Activated naive CD4-positive, alpha-beta T cell treated with Interleukin-2 at 50 U/mL for 16 hours (primary cell): ENCODE measurements around the gene CARD11.
A peak's percentile ranks its signal among the peaks of the same experiment; 100 is the strongest.

Experiments used
- DNase-seq: peaks from one replicate; pipeline ENCODE4 v3.0.0-alpha.2; 2020

CARD11 gene

DNA sequence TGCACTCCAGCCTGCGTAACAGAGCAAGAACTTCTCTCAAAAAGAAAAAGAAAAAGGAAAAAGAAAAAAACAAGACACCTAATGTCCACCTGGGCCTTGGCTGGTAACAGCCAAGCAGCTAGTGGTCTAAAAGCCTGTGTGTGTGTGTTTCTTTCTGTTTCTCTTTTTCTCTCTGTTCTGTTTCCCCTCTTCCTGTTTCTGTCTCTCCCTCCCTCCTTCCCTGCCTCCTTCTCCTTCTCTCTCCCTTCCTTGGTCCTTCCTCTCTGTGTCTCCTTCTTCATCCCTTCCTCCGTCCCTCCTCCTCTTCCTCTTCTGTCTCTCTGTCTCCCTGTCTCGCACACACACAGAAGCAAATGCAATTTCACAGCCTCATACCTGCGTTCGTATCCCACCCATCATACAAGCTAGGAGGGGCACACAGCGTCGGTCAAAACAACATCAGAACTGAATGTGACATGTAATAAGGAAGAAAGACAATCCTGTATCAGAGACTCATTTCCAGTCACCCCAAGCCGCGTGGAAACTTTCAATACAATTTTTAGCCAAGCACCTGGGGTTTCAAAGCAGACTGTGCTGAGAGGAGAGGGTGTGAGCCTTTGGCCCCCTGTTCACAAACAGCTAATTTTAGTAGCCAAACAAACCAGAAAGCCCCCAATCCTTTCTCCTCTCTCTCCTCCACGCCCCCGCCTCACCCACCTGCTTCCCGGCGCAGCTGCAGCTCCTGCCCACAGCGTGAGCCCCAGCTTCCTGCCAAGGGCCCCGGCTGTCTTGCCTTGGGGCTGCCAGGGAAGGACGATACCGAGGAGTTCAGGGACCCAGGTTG, 149.3 kb downstream of the CARD11 start:
- peak; percentile 50 for DNase-seq

DNA sequence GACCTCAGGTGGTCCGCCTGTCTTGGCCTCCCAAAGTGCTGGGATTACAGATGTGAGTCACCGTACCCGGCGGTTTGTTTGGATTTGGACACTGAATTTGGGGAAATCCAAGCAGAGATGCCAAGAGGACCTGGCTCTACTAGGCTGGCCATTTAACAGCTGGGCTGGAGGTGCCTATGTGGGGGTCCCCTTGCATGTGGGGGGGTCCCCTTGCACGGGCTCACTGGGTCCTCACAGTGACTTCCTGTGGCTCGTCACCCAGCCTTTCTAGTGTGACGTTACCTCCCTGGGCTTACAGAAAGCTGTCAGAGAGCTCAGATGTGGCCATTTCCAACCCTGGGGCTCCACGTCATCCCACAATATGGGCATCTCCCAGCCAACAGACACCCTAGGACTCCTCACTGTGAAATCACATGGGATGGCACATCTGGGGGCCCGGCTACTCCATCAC, 150.2 kb downstream of the CARD11 start:
- DNase-seq: no peak

DNA sequence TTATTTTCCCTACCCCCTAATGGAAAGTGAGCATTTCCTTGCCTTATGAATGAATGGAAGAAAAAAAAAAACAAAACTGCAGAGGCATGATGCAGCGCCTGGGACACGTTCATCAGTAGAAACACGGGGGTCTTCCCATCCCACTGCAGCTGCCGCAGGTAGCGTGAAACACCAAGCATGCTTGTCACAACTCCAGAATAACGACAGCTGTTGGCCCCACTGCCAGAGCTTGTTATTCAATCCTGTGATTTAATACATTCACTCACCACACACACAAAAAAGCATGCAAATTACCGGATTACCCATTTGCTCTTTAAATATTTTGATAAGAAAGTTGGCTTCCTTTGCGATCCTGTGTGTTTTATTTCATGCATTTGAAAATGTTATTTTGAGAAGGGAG, 151.1 kb downstream of the CARD11 start:
- DNase-seq: no peak

DNA sequence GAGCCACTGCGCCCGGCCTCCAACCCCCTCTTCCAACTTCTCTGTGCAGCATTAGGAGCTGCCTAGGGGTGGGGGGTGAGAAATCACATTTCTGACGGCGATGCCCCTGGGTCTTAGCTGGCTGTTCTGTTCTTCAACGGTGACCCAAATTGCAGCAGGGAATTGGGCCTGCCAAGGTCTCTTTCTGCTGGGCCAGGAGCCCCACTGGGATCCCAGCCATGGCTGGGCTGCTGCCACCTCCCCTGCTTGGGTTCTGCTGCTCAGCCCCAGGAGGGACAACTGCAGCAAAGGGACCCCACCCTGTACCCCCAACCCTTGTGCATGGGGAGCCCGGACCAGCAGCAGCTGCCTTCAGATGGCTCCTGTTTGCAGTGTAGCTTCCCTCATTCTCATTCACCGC, 155.9 kb downstream of the CARD11 start:
- DNase-seq: no peak

DNA sequence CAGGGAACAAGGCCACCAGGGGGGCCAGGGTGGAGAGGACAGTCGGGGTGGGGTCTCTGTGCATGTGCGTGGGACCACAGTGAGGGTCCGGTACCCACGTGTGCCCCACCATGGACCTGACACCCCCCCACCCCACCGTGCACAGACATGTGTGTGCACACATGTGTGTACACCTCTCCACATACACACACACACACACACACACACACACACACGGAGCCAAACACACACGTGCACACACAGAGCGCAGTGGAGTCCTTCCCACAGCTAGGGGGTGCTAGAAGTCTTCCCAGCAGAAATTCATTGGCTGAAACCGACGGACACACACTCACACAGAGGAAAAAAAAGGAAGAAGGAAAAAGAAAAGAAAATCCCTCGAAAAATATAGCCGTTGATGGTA, 156.8 kb downstream of the CARD11 start:
- peak; percentile 49 for DNase-seq

DNA sequence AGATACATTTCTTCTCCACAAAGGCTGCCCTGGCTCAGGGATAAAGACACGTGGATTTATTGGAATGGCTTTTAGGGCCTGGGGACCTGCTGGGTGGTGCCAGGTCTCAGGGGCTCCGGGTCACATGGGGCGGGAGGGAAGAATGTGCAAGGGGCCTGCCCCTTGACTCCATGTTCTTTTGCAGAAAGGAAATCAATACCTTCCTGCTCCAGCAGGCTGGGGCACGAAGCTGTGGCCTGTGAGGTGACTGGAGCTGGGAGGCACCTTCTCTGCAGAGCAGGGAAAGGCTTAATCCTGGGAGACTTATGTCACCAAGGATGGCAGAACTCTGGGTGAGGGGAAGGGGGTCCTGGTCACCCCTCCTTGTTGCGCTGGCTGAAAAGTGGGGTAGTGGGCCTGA, 157.3 kb downstream of the CARD11 start:
- no peak for DNase-seq

DNA sequence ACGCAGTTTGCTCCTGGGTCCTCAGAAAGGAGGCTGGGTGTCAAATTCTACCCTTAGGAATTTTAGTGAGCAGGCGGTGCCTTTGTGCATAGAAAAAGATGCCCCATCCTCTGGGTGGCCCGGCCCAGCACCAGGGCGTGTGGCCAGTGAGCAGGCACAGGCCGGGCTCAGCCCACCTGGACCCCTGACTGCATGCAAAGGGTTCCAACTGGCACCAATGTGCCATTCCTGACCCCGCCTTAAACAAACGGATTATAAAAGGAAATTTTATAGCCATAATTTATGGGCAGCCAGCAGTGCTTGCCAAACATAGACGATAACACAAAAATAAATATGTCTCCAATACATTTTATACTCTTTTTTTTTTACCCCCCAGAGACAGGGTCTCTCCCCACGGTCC, 159.5 kb downstream of the CARD11 start:
- no peak for DNase-seq

DNA sequence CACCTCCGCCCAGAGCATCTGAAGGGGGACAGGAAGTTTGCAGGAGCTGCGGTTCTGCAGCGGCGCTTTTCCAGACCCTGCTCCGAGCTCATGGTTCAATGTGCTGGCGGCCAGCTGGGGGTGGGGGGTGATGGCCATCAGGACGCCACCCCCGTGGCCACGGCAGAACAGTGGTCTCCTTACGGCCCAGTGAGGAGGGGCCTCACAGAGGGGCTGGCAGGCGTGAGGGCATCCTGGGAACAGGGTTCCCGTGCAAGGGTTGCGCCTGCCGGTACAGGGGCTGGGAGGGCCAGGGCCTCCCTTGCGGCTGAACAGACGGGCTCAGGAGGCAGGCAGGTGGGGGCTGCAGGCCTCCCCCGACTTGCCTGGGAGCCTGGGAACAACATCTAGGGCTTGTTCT, 160.6 kb downstream of the CARD11 start:
- no peak for DNase-seq

DNA sequence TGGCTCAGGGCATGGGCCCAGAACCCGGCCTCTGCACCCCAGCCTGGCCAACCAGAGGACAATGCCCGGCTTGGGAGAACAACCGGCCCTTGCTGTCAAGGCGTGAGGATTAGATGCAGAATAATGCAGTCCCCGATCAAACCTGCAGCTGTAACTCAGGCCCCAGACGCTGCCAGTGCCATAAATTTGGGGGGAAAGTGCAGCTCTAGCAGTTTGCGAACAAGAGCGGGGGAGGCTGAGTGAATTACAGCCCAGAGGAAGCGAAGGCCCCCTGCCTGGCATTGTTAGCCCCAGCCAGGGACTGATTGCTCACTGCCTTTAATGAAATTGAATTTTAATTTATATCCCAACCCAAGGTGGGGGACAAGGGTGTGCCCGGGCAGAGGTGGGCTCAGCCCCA, 161.6 kb downstream of the CARD11 start:
- DNase-seq: no peak

DNA sequence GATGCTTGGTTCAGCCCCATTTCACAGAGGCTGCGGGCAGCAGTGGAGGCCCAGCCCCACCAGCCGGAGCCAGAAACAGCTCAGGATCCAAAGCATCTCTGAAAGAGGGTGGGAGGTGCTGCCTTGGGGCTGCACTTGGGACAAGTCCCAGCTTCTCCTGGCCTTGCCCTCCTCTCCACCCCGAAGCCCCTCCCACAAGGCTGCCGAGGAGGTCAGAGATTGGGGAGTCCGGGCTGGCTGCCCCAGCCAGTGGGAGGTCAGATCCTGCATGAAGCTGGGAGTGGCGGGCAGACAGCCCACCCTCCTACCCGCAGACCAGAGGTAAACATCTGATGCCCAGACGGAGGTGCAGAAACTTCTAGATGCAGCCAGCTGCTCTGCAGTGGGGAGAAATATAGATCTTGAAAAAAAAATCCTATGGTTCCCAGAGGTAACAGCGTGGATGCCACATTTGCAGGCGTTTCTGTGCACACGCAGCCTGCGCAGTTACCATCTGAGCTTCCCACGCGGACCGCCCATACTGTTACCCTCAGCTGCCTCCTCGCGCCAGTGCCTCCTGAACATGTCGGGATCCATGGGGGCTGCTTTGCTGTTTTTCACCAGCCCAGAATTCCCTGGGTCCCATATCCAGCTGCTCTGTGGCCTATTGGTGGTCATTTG, 162.7 kb downstream of the CARD11 start:
- DNase-seq: no peak

DNA sequence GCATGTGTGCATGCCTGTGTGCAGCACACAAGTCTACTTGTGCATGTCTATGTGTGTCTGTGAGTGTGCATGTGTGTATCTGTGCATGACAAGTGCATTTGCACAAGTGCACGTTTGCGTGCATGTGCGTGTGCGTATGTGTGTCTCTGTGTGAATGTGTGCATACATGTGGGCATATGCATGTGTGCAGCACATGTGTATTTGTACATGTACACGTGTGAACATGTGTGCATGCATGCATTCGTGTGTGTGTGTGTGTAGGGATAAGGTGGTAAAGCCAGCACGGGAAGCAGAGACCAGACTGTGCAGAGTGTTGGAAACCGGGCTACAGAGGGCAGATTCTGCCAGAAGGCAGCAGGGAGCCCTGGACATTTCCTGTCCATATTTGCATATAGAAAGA, 163.6 kb downstream of the CARD11 start:
- no peak for DNase-seq

DNA sequence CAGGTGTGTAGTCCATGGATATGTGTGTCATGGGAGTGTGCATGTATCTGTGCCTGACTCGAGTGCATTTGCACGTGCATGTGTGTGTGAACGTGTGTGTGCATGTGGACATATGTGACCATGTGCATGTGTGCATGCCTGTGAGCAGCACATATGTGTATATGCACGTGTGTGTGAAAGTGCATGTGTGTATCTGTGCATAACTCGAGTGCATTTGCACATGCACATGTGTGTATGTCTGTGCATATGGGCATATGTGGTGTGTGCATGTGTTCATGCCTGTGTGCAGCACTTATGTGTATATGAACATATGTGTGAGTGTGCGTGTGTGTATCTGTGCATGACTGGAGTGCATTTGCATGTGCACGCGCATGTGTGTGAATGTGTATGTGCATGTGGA, 164.3 kb downstream of the CARD11 start:
- DNase-seq: no peak

DNA sequence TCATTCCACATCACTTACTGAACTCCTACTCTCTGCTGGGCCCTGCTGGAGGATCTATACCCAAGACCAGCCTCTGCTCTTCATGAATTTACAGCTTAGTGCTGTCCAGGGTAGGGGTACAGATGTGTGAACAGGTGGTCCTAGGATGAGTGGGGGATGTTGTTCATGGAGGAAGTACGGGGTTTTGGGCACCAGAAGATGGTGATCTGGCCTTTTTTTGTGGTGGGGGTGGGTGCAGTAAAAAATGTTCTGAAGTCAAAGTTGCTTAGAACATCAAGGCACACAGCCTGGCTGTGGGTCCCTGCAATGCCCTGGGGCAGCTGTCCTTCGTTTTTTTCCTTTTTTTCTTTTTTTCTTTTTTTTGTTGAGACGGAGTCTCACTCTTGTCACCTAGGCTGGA, 165.4 kb downstream of the CARD11 start:
- DNase-seq: no peak

DNA sequence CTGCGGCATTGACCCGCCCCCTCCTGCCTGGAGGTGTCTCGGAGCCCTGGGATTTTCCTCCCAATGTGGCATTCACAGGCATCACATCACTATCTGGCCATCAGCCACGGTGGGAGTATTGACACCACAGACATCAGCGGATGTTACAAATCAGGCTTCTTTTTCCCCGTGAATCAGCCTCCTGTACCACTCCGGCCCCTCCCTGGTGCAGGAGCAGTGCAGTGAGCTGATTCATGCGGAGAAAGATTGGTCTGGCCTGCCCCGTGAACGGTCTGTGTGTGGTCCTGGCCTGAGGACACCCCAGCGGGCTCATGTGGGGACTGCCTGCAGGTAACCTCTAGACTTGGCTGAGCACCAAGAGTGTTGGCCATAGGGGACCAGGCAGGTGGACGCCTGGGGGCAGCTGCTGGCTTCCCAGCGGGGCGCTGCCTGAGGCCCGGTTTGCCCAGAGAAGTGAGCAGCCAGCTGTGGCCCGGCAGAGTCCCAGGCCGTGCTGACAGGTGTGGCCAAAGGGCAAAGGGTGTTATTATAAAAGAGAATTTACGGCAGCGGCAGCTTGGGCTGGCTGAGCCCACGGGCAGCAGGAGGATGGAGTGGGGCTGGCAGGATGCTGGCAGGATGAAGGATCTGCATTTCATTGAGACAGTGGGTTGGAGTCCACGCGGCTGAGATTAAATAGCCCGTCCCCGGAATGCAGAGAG, 167.5 kb downstream of the CARD11 start:
- DNase-seq: no peak

DNA sequence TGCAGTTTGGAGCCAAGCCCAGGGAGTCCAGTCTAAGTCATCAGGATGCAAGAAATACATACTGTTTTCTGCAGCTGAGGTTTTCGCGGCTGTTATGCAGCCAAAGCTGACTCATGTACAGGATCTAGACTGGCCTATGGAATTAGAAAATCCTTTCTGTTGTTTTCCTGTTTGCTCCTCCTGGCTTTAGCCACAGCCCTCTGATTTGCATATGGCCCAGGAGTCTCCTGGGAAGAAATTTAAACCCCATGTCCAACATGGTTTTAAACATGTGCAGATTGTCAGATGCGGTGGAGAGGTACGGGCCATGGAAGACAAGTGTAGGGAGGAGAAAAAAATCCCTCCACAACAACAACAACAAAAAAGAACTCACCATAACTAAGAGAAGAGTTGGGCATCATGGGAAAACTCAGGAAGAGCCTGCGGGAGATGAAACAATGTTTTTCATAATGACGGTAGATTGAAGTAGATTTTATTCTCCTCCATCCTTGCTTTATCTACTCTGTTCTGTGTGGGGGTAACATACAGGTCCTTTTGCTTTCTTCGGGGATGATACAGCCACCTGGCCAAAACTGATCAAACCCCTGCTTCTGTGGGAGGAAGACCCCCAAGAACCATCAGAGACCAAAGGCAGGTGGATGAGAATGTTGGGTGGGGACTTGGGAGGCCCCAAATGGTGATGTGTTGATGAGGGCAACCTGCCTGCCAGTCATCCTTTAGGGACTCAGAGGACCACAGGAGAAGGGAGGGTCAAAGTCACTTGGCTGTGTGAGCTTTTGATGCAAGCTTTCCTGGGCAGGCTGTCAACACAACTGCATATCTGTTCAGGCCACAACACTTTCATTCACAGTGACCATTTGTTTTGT, 169.7 kb downstream of the CARD11 start:
- no peak for DNase-seq

DNA sequence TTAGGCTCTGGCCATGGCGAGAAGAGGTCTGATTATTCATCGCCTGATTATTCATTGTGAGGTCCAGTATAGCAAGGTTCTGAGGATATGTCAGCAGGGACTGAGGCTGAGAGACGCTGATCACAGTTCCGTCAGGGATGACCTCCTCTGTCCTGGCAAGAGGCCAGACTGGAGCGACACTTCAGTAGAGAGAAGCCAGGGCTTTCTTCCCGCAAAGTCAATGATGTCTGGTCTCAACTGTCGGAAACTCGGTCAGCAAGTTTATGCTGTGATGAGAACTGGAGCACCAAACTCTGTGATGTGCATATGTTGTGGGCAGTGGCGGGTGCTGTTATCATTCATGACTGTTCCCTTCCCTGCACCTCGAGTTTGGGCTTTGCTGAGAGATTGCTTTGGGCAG, 170.5 kb downstream of the CARD11 start:
- DNase-seq: no peak

DNA sequence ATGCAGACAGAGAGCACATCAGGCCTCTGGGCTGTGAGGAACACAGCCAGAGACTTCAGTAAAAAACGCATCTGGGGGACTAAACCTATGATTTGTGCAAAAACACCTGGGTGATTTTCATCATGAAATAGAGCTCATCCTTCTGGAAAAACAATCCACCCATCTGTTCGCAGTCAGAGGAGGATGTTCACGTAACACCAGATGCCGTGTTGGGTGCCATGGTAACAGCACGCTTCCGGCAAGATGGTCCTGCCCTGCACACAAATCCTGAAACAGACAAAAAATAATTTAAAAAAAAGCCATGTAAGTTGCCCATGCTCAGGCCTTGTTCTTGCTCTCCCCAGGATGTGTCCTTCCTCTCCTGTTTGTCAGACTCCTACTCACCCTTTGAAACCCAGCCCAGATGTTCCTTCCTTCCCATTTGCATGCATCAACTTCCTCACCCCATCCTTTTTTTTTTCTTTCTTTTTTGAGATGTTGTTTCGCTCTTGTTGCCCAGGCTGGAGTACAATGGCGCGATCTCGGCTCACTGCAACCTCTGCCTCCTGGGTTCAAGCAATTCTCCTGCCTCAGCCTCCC, 171.3 kb downstream of the CARD11 start:
- DNase-seq: no peak

DNA sequence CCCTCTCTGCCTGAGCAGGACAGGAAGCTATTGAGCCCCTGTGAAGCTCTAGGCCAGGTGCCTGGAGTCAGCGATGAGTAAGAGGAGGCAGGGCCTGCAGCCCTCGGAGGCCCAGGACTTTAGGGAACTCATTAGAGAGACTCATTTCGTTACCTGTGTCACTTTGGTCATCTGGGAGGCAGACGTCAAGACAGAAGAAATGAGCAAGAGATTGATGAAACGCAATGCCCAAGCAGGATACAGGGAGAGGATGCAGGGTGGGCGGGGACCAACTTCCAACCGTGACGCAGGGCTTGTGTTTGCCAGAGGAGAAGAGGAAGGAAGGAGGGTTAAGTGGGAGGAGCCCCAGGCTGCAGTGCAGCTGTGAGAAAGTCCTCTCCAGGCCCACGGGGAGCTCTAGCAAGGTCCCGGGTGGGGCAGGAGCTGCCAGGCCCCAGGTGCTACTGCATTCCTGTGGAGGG, 173.2 kb downstream of the CARD11 start:
- DNase-seq: peak; percentile 44

DNA sequence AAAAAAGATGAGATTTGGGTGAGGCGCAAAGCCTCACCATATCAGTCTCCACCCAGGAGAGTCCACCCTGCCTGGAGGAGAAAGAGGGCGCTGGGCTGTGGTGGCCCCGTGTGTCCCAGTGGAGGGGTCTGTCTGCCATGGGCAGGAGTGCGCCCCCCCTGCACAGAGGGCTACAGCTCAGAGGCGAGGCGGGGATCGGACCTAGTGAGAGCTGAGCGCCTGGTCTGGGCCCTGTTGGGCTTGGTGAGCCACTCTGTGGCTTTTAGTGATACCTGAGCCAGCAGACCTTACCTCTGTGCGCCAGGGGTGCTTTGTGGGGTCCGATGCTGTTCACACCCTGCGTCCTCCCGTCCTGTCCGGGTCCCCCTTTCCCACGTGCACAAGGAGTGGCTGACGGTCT, 173.7 kb downstream of the CARD11 start:
- no peak for DNase-seq

DNA sequence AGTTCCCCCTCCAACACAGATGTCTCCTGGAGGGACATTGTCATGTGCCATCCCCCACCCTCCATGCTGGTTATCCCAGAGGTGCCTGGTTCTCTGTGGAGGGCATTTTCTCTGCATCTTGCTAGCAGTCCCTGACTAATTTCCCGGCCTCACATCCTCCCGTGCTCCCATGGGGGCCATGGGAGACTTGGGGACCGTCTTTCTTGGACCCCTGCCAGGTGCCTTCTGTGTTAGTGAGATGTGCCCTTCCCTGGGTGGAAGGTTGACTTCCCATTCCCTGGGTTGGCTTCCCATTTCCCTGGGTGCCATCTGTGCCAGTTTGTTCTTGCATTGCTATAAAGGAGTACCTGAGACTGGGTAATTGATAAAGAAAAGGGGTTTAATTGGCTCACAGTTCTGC, 177.1 kb downstream of the CARD11 start:
- no peak for DNase-seq

DNA sequence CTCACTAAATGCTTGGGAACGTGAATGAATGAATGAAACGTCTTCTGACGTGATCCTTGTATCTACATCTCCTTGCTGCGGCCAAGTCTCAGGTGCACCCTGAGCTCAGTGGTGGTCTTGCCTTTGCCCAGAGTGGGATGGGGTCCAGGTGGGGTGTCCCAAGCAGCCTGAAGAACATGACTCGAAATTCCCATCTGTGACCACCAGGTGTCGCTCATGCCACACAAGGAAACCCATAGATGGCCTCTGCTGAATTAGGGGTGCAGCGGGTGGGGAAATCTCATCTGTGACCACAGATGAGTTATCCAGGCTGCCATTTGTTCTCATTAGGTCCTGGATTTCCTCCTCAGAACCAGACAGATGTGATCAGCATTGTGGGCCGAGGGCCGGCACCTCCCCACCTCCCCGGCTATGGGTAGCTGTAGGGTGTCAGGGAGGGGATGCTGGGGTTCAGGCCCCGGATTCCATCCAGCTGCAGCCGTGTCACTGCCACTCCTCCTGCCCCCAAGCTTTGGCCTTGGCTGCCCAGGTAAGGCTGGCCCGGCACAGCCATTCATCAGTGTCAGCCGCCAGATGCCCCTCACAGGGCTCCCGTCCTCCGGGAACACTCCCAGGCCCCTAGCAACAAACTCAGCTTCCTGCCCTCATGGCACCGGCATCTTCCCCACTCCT, 178.5 kb downstream of the CARD11 start:
- peak; percentile 74 for DNase-seq
